ENCODE results near the gene TBCK.

DNA sequence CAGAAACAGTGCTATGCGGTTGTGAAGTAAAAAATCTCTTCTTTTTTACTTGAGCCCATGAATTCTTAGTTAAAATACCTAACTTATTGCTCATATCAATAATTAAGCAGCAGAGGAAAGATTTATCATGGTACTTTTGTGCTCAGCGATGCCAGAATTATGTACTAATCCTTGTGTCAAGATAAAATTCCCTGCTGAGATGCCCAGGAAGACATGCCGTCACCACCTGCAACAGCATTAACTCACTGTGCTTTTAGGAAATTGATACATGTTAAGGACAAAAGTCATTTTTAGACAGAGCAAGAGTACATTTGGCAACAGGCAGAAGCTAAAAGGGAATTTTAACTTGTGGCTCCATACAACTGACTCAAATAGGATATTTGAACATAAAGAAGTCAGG is 281.8 kb downstream of the TBCK start:
- TF ChIP-seq, protein P1, sequence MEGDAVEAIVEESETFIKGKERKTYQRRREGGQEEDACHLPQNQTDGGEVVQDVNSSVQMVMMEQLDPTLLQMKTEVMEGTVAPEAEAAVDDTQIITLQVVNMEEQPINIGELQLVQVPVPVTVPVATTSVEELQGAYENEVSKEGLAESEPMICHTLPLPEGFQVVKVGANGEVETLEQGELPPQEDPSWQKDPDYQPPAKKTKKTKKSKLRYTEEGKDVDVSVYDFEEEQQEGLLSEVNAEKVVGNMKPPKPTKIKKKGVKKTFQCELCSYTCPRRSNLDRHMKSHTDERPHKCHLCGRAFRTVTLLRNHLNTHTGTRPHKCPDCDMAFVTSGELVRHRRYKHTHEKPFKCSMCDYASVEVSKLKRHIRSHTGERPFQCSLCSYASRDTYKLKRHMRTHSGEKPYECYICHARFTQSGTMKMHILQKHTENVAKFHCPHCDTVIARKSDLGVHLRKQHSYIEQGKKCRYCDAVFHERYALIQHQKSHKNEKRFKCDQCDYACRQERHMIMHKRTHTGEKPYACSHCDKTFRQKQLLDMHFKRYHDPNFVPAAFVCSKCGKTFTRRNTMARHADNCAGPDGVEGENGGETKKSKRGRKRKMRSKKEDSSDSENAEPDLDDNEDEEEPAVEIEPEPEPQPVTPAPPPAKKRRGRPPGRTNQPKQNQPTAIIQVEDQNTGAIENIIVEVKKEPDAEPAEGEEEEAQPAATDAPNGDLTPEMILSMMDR (optimal IDR thresholded peaks at IDR 0.05 in 1 of 3, IDR thresholded peaks at IDR 0.05 in 1 of 3, conservative IDR thresholded peaks at IDR 0.05 in 1 of 3; ENCODE audit: extremely low read depth in 1 of 3, insufficient read depth in 2 of 3, low read length in 3 of 3): no peak
- no peak for TF ChIP-seq EZH2 (IDR thresholded peaks at IDR 0.05; ENCODE audit: low read length)
